DMS53 treated with DMSO at 0.1 percent for 48 hours (cell line): Measurements from ENCODE around the gene TOM1.
"Not testable (repeated sequence)": the region's sequence is repeated elsewhere in the genome, so short reads cannot be mapped to it uniquely, and the experiment has no call there.

Source experiments
- DNase-seq: peaks from one replicate; lab custom pipeline; 2025; ENCODE audit not compliant: unreplicated experiment; lab: John Stamatoyannopoulos, UW

Gene TOM1

DNA sequence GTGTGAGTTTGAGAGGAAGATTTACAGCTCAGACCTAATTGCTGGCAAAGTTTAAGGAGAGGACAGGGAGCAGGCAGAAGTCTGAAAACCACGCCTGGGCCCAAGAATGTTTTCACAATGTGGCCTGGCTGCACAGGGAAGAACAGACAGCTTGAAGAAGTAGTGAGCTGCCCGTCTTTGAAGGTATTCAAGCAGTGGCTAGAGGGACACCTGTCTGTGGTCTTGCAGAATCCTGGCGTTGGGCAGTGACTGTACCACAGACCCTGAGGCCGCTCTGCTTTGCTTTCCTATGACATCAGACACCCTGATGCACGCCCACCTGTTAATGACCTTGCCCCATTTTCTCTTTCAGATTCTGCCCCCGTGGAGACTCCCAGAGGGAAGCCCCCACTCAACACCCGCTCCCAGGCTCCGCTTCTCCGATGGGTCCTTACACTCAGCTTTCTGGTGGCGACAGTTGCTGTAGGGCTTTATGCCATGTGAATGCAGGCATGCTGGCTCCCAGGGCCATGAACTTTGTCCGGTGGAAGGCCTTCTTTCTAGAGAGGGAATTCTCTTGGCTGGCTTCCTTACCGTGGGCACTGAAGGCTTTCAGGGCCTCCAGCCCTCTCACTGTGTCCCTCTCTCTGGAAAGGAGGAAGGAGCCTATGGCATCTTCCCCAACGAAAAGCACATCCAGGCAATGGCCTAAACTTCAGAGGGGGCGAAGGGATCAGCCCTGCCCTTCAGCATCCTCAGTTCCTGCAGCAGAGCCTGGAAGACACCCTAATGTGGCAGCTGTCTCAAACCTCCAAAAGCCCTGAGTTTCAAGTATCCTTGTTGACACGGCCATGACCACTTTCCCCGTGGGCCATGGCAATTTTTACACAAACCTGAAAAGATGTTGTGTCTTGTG is 93.7 kb downstream of the TOM1 start:
- no peak for DNase-seq

DNA sequence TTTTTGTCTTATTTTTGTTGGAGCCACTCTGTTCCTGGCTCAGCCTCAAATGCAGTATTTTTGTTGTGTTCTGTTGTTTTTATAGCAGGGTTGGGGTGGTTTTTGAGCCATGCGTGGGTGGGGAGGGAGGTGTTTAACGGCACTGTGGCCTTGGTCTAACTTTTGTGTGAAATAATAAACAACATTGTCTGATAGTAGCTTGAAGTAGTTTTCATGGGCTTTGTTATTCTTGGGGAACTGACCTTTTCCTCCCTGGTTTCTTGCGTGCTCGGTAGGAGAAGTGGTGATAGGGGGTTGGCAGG is 94.3 kb downstream of the TOM1 start:
- DNase-seq, result no peak

DNA sequence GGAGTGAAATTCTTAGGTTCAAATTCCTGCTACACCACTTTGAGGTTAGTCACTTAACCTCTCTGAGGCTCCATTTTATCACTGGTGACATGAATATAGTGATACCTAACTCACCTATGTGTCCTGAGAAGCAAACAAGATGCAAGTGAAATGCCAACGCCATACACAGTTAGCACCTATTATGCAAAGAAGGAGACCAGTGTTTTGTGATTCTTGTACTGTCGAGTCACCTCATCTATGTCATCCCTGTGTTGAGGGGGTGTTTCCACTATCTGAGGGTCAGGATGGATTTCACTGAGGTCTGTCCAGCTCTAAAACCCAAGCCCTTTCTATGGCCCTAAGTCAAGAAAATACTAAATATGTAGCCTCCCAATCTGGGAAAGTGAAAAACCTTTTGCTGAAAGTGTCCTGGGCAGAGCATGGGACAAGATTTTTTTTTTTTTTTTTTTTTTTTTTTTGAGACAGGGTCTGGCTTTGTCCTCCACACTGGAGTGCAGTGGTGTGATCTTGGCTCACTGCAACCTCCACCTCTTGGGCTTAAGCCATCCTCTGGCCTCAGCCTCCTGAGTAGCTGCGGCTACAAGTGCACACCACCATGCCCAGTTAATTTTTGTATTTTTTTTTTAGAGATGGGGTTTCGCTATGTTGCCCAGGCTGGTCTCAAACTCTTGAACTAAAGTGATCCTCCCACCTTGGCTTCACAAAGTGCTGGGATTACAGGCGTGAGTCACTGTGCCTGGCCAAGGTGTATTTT is 95.3 kb downstream of the TOM1 start:
- DNase-seq, result no peak

DNA sequence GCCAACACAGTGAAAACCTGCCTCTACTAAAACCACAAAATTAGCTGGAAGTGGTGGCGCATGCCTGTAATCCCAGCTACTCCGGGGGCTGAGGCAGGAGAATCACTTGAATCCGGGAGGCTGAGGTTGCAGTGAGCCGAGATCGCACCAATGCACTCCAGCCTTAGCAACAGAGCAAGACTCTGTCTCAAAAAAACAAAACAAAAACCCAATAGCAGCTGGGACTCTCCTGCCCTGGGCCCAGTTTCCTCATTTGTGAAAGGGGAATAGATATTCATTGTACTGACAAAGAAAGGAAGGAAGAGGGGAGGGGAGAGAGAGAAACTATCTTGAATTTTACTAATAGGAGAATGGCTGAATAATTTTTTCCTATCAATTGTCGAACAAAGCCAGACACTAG is 96.9 kb downstream of the TOM1 start:
- not testable (repeated sequence) for DNase-seq

DNA sequence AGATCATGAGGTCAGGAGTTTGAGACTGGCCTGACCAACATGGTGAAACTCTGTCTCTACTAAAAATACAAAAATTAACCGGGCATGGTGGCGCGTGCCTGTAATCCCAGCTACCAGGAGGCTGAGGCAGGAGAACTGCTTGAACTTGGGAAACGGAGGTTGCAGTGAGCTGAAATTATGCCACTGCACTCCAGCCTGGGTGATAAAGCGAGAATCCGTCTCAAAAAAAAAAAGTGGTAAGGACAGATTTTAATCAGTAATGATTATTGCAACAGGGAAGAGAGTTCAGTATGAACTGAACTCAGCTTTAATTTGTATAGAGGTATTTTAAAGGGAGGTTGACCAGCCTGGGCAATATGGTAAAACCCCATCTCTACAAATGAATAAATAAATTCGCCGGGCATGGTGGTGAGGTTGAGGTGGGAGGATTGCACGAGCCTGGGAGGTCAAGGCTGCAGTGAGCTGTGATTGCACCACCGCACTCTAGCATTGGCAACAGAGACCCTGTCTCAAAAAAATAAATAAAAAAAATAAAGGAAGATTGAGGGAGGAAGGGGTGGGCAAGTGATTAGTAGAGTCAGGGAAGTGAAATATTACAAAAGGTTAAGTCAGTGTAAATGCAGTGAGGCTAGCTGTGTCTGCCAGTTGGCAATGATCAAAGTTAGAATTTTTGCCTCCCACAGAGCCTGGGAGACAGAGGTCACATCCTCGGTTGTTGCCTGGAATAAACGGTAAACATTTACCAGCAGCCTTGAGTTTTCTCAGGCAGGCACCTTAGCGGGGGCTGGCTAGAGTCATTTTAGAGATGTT is 97.6 kb downstream of the TOM1 start:
- DNase-seq, result no peak
